ENCODE measurements around the gene FAM236A. TPM values are rescaled to one million over a fixed set of nuclear protein-coding genes. Genes with fewer than 3 reads are reported as not detected.
"Not testable (repeated sequence)": the region's sequence is repeated elsewhere in the genome, so short reads cannot be mapped to it uniquely, and the experiment has no call there.

FAM236A gene
- total RNA-seq, result not detected
- polyA plus RNA-seq, result not detected

DNA sequence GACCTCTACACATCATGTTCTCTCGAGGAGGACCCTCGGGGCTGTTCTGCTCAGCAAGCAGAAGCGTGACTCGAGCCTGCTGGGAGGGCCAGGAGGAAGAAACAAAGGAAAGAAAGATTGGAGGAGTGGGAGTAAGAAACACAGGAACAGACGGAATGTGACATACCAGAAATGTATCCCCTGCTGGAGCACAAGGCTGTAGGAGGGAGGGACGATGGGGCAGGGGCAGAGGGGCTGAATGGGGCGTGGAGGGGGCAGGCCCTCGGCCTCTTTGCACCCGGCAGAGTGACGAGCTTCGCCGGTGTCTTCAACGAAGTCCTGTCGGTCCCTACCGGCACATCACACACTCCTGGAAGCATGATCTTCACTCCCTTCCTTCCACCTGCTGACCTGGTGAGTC lies at the start of gene FAM236A:
FAM236A (plus strand) TSS at position 301 of the 400 bp plus-strand sequence; CDS start at position 358, 57 bp downstream.
- H3K36me3 ChIP-seq (ENCODE audit: control insufficient read depth in 4 of 4, insufficient read depth in 3 of 4, low read depth in 1 of 4, low read length in 3 of 4); H3K9me3 ChIP-seq (ENCODE audit: control insufficient read depth in 4 of 4, low read length in 3 of 4); H3K4me3 ChIP-seq (ENCODE audit: low read depth in 1 of 3, low read length in 3 of 3); H3K27ac ChIP-seq (ENCODE audit: low read depth in 1 of 2, low read length in 2 of 2); H3K9ac ChIP-seq (ENCODE audit: low read depth in 1 of 2, low read length in 2 of 2); DNase-seq (ENCODE audit: low spot score); H3K27me3 ChIP-seq (ENCODE audit: control insufficient read depth in 4 of 4, insufficient read depth in 4 of 4, low read length in 3 of 4); H3K4me1 ChIP-seq (ENCODE audit: control insufficient read depth in 4 of 4, insufficient read depth in 4 of 4, low read length in 3 of 4): not testable (repeated sequence)
- no CpG with 5 or more reads among the region's 15 CpGs for WGBS

GRCh38 chrX:72889740-72890139 lies 48.3 kb upstream of the FAM236A start:
- DNase-seq (ENCODE audit: low spot score); H3K4me1 ChIP-seq (ENCODE audit: control insufficient read depth in 4 of 4, insufficient read depth in 4 of 4, low read length in 3 of 4); H3K4me3 ChIP-seq (ENCODE audit: low read depth in 1 of 3, low read length in 3 of 3); H3K9me3 ChIP-seq (ENCODE audit: control insufficient read depth in 4 of 4, low read length in 3 of 4); H3K9ac ChIP-seq (ENCODE audit: low read depth in 1 of 2, low read length in 2 of 2); H3K27me3 ChIP-seq (ENCODE audit: control insufficient read depth in 4 of 4, insufficient read depth in 4 of 4, low read length in 3 of 4); H3K27ac ChIP-seq (ENCODE audit: low read depth in 1 of 2, low read length in 2 of 2); H3K36me3 ChIP-seq (ENCODE audit: control insufficient read depth in 4 of 4, insufficient read depth in 3 of 4, low read depth in 1 of 4, low read length in 3 of 4): not testable (repeated sequence)
- no CpG with 5 or more reads among the region's 14 CpGs for WGBS

GRCh38 chrX:72912315-72912714 lies 25.7 kb upstream of the FAM236A start, which contains the start of gene FAM236C:
FAM236C (plus strand) TSS chrX:72912615; CDS start chrX:72912715, 100 bp downstream.
- no CpG with 5 or more reads among the region's 13 CpGs for WGBS
- not testable (repeated sequence) for H3K36me3 ChIP-seq (ENCODE audit: control insufficient read depth in 4 of 4, insufficient read depth in 3 of 4, low read depth in 1 of 4, low read length in 3 of 4); H3K9ac ChIP-seq (ENCODE audit: low read depth in 1 of 2, low read length in 2 of 2); H3K4me1 ChIP-seq (ENCODE audit: control insufficient read depth in 4 of 4, insufficient read depth in 4 of 4, low read length in 3 of 4); H3K27ac ChIP-seq (ENCODE audit: low read depth in 1 of 2, low read length in 2 of 2); H3K9me3 ChIP-seq (ENCODE audit: control insufficient read depth in 4 of 4, low read length in 3 of 4); H3K27me3 ChIP-seq (ENCODE audit: control insufficient read depth in 4 of 4, insufficient read depth in 4 of 4, low read length in 3 of 4); H3K4me3 ChIP-seq (ENCODE audit: low read depth in 1 of 3, low read length in 3 of 3); DNase-seq (ENCODE audit: low spot score)

DNA sequence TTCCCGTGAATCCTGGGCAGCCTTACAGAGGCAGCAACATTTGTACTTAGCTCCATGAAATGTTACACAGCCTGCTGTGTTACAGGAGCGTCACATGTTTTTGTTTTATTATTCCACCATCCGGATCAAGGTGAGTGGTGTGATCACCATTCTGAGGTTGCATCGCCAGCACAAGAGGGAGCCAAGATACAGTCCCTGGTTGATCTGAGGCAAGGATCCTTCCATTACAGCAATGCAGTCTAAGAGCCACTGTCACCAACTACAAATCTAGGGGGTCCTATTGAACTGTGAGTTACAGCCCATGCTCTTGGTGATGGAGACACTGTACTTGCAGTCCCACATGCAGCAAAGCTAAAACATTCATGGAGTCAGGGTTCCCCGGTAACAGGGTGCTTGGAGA lies 21.9 kb upstream of the FAM236A start:
- not testable (repeated sequence) for H3K9ac ChIP-seq (ENCODE audit: low read depth in 1 of 2, low read length in 2 of 2); H3K27ac ChIP-seq (ENCODE audit: low read depth in 1 of 2, low read length in 2 of 2); H3K4me1 ChIP-seq (ENCODE audit: control insufficient read depth in 4 of 4, insufficient read depth in 4 of 4, low read length in 3 of 4); H3K27me3 ChIP-seq (ENCODE audit: control insufficient read depth in 4 of 4, insufficient read depth in 4 of 4, low read length in 3 of 4); DNase-seq (ENCODE audit: low spot score); H3K9me3 ChIP-seq (ENCODE audit: control insufficient read depth in 4 of 4, low read length in 3 of 4); H3K4me3 ChIP-seq (ENCODE audit: low read depth in 1 of 3, low read length in 3 of 3); H3K36me3 ChIP-seq (ENCODE audit: control insufficient read depth in 4 of 4, insufficient read depth in 3 of 4, low read depth in 1 of 4, low read length in 3 of 4)
- 92% methylated on average over 3 of the region's 5 CpGs for WGBS

- H3K36me3 ChIP-seq (ENCODE audit: control insufficient read depth in 4 of 4, insufficient read depth in 3 of 4, low read depth in 1 of 4, low read length in 3 of 4); DNase-seq (ENCODE audit: low spot score); H3K4me3 ChIP-seq (ENCODE audit: low read depth in 1 of 3, low read length in 3 of 3); H3K4me1 ChIP-seq (ENCODE audit: control insufficient read depth in 4 of 4, insufficient read depth in 4 of 4, low read length in 3 of 4); H3K9ac ChIP-seq (ENCODE audit: low read depth in 1 of 2, low read length in 2 of 2); H3K9me3 ChIP-seq (ENCODE audit: control insufficient read depth in 4 of 4, low read length in 3 of 4); H3K27me3 ChIP-seq (ENCODE audit: control insufficient read depth in 4 of 4, insufficient read depth in 4 of 4, low read length in 3 of 4); H3K27ac ChIP-seq (ENCODE audit: low read depth in 1 of 2, low read length in 2 of 2): not testable (repeated sequence)
- no CpG with 5 or more reads among the region's 1 CpG for WGBS
Measured at GRCh38 chrX:72932283-72932682, 5.7 kb upstream of the FAM236A start.

- H3K4me3 ChIP-seq (ENCODE audit: low read depth in 1 of 3, low read length in 3 of 3); H3K9ac ChIP-seq (ENCODE audit: low read depth in 1 of 2, low read length in 2 of 2); H3K27ac ChIP-seq (ENCODE audit: low read depth in 1 of 2, low read length in 2 of 2); H3K9me3 ChIP-seq (ENCODE audit: control insufficient read depth in 4 of 4, low read length in 3 of 4); H3K36me3 ChIP-seq (ENCODE audit: control insufficient read depth in 4 of 4, insufficient read depth in 3 of 4, low read depth in 1 of 4, low read length in 3 of 4); H3K27me3 ChIP-seq (ENCODE audit: control insufficient read depth in 4 of 4, insufficient read depth in 4 of 4, low read length in 3 of 4); DNase-seq (ENCODE audit: low spot score); H3K4me1 ChIP-seq (ENCODE audit: control insufficient read depth in 4 of 4, insufficient read depth in 4 of 4, low read length in 3 of 4): not testable (repeated sequence)
- WGBS, result no CpG with 5 or more reads among the region's 7 CpGs
Measured at GRCh38 chrX:72936455-72936854, 1.6 kb upstream of the FAM236A start.

DNA sequence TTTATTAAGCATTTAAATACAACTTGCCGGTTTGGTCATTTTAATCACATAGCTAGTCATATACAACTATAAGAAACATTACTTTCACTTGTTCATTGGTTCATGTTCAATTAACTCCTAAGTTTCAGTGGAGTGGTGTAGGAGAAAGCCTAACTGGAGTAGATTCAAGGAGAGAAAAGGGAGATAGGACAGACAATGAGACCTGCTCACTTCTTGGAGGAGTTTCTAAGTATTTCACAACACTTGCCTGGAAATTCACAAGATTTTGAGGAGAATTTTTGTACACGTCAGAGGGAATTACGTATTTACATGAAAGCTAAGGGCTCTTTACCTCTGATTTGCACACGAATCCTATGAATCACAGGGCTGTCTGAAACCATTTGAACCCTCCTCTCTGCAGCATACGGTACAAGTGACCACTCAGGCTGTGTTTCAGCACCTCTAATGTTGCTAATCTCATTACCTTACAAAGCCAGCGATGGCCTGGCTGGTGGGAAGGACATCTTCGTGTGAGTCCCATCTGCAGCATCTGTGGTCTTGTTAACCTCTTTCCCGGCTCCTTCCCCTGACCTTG lies 1.0 kb upstream of the FAM236A start:
- H3K9ac ChIP-seq (ENCODE audit: low read depth in 1 of 2, low read length in 2 of 2); H3K27me3 ChIP-seq (ENCODE audit: control insufficient read depth in 4 of 4, insufficient read depth in 4 of 4, low read length in 3 of 4); H3K36me3 ChIP-seq (ENCODE audit: control insufficient read depth in 4 of 4, insufficient read depth in 3 of 4, low read depth in 1 of 4, low read length in 3 of 4); H3K4me3 ChIP-seq (ENCODE audit: low read depth in 1 of 3, low read length in 3 of 3); DNase-seq (ENCODE audit: low spot score); H3K27ac ChIP-seq (ENCODE audit: low read depth in 1 of 2, low read length in 2 of 2); H3K9me3 ChIP-seq (ENCODE audit: control insufficient read depth in 4 of 4, low read length in 3 of 4); H3K4me1 ChIP-seq (ENCODE audit: control insufficient read depth in 4 of 4, insufficient read depth in 4 of 4, low read length in 3 of 4): not testable (repeated sequence)
- WGBS, result no CpG with 5 or more reads among the region's 8 CpGs

DNA sequence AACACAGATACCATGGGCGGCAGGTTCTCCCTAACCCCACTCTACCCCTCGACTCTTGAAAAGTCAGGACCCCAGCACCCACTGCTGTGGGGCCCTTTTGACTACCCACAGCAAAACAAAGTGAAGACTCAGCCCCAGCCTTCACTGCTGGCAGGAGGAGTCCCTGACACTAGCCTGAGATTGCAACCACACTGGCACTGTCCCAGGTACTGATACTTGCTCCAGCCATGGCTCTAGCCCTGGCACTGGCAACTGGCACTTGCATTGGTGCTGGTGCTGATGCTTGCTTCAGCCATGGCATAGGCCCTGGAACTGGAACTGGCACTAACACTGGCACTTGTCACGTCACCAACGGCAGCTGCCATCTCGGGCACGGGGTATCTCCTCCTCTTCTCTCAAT lies 4.3 kb downstream of the FAM236A start:
- H3K27me3 ChIP-seq (ENCODE audit: control insufficient read depth in 4 of 4, insufficient read depth in 4 of 4, low read length in 3 of 4); H3K4me3 ChIP-seq (ENCODE audit: low read depth in 1 of 3, low read length in 3 of 3); H3K9me3 ChIP-seq (ENCODE audit: control insufficient read depth in 4 of 4, low read length in 3 of 4); H3K4me1 ChIP-seq (ENCODE audit: control insufficient read depth in 4 of 4, insufficient read depth in 4 of 4, low read length in 3 of 4); H3K9ac ChIP-seq (ENCODE audit: low read depth in 1 of 2, low read length in 2 of 2); H3K36me3 ChIP-seq (ENCODE audit: control insufficient read depth in 4 of 4, insufficient read depth in 3 of 4, low read depth in 1 of 4, low read length in 3 of 4); H3K27ac ChIP-seq (ENCODE audit: low read depth in 1 of 2, low read length in 2 of 2); DNase-seq (ENCODE audit: low spot score): not testable (repeated sequence)
- no CpG with 5 or more reads among the region's 6 CpGs for WGBS
